T-helper 2 cell treated with Interferon-gamma antibody and Interleukin-4, amounts not matched to agents 100 ng/mL and 5 ng/mL, for 36 hours (primary cell): ENCODE data around the gene SMOC2. TPM values are rescaled to one million over a fixed set of nuclear protein-coding genes. Genes with fewer than 3 reads are reported as not detected.

ENCODE experiments used
- intact Hi-C: fragments of 100-400 bp; cut with micrococcal nuclease; formaldehyde crosslinking; loops from one replicate; pipeline ENCODE4 v1.15.1; 2023
- total RNA-seq: library from RNA; stranded (reverse); gene quantifications from 2 replicates; pipeline ENCODE4 v1.2.3, GENCODE V29; 2022

The SMOC2 gene, protein sequence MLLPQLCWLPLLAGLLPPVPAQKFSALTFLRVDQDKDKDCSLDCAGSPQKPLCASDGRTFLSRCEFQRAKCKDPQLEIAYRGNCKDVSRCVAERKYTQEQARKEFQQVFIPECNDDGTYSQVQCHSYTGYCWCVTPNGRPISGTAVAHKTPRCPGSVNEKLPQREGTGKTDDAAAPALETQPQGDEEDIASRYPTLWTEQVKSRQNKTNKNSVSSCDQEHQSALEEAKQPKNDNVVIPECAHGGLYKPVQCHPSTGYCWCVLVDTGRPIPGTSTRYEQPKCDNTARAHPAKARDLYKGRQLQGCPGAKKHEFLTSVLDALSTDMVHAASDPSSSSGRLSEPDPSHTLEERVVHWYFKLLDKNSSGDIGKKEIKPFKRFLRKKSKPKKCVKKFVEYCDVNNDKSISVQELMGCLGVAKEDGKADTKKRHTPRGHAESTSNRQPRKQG
- not detected in 2 replicates for total RNA-seq

DNA sequence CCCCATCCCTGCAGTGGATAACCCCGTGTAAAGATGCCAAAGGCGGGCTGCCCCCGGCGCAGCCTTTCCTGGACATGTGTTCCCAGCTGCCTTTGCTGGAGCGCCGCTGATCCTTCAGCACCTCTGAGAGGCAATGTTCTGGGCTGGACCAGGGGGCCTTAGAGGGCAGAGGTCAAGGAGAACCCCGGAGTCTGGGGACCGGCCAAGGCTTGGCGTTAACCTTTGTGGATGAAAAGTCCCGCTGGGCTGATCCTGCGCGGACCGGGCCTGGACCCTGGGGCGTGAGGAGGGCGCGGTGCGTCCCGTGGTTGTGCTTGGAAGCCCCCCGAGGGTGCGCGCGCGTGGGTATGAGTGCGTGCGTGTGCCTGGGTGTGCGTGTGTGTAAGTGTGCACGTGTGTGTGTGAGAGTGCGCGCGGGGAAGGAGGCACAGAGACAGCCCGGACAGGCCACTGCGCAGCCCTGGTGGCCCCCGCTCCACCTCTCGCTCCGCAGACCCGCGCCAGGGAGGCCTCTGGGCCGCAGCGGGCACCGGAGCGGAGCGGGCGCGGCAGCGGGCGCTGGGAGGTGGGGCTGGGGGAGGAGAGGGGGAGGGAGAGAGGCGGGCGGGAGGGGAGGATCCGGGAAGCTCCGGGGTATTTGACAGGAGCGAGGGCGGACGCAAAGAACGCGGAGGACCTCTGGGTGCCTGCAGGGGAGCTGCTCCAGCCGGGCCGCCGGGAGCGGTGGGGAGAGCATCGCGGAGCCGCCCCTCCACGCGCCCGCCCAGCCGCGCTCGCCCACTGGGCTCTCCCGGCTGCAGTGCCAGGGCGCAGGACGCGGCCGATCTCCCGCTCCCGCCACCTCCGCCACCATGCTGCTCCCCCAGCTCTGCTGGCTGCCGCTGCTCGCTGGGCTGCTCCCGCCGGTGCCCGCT is at the start of gene SMOC2:
Gene SMOC2 (plus strand): TSS at position 665 of the 914 bp plus-strand sequence. CDS start 187 bp downstream, at position 852.
- intact Hi-C loops = no loop called here

DNA sequence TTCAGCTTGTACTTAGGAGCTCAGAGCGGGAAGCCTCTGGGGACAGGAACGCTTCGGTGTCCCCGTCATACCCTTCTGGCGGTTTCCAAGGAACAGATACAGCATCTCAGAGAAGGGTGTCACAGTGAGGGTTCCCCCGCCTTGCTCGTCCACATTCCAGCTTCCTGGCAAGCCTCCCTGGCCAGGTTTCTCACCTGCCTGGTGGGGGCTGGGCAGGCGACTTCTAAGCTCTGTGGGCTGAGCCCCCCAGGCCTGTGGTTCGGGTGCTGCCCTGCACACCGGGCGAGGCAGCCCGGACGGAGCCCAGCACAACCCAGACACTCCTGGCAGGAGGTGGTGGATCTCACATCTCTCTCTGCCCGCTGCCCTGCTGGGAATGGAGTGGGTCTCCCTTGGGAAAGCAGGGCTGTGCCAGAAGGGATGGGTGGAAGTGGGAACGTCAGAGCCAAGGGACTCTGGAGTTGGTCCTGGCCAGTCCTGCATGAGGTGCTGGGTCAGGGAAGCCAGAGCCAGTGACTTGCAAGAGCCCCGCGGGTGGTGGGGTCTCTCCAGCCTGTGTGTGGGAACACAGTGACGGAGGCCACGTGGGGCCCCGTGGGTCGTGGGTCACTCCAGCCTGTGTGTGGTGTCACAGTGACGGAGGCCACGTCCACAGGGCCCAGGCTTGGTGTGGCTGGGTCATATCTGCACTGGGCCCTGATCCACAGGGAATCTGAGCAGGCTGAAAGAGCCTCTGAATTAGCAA is 47.7 kb upstream of the SMOC2 start:
- intact Hi-C loops = no loop called here

DNA sequence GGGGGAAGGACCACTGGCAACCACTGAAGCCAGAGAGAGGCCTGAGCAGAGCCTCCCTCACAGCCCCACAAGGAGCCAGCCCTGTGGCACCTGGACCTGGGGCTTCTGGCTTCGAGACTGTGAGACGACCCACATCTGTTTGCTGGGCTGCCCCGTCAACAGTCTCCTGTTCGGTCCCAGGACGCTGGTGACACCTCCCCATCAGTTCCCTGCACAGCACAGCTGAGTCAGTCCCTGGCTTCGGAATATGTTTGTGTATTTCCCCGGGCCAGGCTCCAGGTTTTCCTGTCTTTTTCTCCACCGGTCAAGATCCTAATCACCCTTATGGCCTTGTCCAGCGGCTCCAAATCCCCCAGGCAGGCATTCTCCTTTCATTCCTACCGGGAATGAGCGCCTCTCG is 46.4 kb upstream of the SMOC2 start:
- intact Hi-C loops = no loop called here

DNA sequence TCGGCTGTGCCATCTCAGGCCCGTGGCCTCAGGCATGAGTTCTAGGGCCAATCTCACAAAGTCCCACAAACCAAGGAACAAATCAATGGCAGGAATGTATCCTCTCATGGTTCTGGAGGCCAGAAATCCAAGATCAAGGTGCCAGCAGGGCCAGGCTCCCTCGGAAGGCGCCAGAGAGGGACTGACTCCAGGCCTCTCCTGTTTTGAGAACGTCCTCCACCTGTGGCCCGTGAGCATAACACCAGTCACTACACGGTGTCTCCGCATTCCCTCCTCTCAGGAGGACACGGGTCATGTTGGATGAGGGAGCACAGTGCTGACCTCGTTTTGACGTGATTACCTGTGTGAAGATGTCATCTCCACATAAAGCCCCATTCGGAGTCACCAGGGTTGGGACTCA is 45.0 kb upstream of the SMOC2 start:
- intact Hi-C loops = no loop called here

DNA sequence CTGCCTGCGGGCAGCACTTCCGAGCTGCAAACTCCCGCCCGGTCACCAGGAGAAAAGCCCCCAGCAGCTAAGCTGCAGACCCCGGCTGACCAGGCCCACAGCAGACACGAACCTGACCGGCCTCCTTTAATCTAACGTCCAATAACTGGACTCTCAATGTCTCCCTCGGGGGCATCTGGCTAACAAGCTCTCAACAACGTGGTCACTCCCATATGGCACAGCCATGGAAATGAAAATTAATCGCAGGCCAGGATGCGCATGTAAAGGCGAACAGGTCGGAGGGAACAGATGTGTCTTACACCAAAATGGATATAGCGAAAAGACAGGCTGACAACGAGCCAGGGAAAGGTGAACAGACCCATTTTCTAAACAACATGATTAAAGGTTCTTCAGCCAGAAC is 44.4 kb upstream of the SMOC2 start:
- intact Hi-C loops = no loop called here

DNA sequence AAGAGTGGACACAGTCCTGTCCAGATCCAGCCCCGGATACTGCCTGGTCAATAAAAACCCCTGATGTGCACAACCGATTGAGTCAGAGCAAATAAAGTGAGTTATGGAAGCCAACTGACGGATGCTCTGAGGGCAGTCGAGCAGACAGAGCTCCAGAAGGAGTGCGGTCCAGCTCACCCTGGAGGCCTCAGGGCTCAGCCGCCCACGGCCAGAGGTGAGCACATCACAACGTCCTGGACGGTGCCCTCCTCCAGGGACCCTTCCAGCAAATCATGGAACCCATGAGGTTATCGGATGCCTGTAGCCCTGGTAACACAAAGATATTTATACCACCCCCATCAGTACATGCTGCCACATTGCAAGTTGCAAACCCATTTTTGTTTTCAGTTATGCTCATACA is 44.0 kb upstream of the SMOC2 start:
- intact Hi-C loops = no loop called here

DNA sequence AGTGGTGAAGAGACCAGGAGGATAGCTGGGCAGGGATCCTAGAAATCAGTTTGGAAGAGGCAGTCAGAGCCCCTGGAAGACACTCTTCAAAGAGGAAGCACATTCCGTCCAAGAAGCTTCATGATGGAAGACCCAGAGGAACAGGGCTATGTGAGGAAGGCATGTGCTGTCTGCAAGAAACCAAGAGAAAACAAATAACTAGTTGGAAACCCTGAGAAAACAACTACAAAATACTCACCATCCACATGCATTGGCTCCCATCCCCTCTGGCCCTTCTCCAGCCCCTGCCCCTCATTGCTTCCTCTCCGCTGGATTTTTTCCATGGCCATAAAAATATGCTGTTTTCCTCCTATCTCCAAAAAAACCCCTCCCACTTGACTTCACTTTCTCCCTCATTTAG is 40.9 kb upstream of the SMOC2 start:
- intact Hi-C loops = no loop called here

DNA sequence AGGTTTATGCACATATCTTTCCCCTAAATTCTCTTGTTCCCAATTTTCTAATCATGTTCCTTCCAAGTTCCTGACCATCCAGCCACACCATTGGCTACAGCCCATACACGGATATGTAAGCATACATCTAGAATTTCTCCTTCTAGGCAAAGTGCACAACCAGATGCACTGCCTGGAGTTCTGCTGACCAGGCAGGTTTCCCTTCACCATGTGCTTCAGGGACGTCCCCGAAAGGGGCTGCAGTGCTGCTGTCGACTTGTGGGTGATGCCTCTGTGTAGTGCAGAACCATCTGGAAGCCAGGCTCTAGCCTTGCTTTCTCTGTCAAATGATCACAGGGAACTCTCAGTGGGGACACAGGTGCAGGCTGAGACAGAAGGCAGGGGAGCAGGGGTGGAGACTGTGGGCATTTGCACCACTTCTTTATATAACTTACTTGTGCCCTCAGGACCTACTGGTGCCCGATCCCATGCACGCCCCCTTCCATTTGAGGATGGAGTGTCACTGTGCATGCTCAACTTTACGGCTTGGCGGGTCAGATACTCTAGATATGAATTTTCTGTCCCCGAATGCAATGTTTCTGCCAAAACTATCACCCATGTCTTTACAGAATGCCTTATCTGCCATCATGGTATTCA is 37.5 kb upstream of the SMOC2 start:
- intact Hi-C loops = no loop called here

DNA sequence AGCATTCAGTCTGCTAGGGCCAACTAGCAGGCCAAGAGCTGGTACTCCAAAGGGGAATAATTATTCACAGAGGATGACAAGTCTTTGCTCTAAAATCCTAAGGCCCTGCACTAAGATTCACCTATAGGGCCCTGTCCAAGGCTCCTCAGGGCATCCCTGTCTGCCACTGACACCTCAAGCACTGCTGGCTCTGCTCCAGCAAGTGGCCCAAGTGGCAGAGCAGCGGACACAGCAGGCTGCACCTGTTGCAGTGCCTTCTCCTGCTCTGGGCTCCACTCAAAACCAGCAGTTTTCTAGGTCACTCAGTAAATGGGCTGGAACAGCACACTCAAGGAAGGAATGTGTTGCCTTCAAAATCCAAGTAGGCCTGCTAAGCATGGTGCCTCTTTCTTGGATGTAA is 36.4 kb upstream of the SMOC2 start:
- intact Hi-C loops = no loop called here

DNA sequence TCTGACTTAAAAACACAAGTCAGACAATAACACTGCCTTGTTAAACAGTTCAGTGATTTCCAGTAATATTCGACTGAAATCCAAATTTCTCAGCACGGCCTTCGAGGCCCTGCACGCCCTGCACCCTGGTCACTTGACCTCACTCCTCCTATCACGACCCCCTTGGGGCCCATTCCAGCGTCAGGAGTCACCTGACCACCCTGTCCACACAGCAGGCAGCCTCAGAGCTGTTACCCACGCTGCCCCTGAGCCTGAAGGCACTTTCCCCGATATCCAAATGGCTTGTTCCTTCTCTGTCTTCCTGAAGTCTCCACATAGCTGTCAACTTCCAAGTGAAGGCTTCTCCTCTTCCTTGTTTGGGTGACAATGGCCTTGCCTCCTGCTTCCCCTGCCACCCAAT is 33.1 kb upstream of the SMOC2 start:
- intact Hi-C loops = no loop called here

DNA sequence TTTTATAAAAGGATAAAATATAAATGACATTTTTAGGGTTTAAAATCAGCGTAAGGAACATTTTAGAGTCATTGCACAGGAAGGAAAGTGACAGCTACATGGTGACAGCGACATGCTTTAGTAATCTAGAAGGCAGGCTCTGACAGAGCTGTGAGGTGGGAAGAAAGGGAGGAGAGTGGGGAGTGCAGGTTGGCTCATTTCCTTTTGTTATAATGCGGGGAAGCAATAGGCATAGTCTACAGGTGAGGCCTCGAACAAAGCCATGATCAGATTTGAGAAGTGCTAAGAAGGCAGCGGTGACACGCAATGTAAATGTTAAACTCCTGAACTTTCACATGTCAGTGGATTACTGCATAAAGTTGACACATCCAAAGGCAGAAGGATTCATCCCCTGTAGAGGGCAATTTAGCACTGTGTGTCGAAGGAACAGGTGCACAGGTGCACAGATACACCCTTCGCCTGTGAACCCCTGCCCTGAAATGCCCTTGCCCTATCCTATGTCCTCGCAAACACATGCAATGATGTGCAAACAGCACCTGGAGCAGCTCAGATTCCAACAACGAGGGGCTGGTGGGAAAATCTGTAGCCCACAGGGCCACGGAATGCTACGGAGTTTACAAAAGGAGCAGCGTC is 32.4 kb upstream of the SMOC2 start:
- intact Hi-C loops = no loop called here

DNA sequence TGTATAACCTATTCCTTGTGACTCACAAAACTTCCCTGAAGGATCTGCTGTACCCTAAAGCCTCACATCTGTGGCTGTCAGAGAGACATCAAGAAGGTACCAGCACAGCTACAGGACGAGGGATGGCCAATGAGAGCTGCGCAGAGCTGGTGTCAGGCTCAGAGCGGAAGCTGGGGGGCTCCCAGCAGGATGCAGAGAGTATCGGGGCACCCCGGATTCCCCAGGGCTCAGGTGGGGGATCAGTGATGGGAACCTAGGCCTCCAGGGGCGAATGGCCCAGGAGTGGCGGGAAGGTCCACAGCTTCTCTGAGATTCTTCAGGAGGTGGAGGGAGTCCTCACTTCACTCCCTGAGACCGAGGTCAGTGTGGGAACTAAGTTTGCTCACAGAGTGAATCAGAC is 30.9 kb upstream of the SMOC2 start:
- intact Hi-C loops = no loop called here

DNA sequence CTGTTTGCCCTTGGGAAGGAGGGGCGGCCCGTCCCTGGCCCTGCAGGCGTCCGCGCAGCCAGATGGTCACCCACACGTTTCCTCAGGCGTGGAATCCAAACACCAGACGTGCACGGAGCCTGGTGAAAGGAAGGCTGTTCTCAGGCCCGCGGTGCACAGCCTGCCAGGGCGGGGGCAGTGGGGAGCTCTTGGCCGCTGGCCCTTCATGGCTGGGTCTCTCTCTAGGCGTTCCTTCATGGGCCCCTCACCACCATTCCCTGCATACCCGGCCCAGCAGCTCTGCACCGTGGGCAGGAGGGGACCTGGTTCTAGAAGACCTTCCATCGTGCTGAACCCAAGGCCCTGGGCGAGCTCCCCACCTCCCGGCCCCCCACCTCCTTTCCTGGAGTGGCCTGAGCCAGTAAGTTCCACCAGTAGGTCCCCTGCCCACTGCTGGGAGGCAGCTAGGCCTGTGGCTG is 30.4 kb upstream of the SMOC2 start:
- intact Hi-C loops = no loop called here

DNA sequence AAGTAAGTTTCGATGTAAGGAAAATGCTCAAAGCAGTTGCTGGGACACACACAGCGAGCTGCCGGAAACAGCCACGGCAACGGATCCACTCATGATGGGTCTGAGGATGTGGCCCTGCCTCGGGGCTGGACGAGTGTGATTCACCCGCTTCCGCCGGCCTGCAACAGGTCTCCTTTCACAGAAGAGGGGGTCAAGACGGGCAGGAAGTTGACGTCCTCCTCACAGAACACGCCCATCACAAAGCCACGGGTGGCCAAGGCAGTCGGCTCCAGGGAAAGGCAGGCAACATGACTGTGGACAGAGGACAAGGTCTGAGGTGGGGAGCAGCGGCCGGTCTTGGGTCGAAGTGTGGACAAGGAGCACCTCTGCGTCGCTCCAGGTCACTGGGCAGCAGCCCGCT is 29.9 kb upstream of the SMOC2 start:
- intact Hi-C loops = no loop called here

DNA sequence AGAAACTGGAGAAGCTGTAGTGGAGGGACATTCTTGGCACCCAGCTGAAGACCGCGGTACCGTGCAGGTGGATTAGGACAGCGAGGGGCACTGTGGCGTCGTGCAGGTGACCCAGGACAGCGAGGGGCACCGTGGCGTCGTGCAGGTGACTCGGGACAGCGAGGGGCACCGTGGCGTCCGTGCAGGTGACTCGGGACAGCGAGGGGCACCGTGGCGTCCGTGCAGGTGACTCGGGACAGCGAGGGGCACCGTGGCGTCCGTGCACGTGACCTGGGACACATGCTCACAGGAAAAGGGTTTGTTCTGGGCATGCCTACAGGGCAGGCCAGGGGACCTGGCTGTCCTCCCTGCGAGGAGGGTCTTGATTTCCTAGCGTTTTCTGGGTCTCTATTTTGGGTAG is 29.2 kb upstream of the SMOC2 start:
- intact Hi-C loops = no loop called here

DNA sequence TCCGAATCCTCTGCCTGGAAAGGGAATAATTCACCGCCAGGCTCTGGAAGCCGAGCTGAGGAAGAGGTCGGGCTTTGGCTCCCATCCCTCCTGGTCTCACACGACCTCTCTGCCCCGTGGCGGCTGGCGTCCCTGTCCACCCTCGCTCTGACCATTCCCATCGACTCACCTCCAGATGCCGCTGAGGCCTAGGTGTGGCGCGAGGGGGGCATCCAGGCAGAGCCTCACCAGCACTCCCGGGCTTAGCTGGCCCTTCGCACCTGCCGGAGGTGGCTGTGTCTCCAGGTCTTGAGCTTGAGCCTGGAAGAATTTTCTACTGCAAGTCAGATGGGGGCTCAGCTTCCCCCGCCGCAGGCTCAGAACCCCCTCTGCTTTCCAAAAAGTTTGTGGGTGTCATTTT is 28.5 kb upstream of the SMOC2 start:
- intact Hi-C loops = no loop called here

DNA sequence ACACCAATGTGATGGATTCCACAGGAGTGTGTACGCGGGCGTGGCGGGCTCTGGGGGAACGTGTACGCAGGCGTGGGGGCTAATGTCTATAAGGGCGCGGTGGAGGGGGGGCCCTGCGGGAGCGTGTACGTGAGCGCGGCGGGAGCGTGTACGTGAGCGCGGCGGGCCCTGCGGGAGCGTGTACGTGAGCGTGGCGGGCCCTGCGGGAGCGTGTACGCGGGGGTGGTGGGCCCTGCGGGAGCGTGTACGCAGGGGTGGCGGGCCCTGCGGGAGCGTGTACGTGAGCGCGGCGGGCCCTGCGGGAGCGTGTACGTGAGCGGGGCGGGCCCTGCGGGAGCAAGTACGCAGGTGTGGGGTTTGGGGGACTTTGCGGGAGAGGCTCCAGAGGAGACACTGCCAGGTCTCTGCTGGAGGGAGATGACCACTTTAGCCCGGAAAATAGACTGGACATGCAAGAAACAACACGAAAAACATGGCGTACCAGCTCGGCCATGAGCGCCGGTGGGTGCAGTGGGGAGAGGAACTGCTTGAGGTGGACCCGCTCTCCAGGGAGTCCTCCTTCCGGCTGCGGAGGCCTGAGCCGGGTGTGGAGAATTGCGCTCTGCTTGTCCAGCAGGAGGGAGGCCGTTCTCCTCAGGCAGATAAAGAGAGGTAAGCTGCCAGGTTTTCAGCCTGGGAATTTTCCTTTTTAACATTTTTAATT is 27.8 kb upstream of the SMOC2 start:
- intact Hi-C loops = no loop called here

DNA sequence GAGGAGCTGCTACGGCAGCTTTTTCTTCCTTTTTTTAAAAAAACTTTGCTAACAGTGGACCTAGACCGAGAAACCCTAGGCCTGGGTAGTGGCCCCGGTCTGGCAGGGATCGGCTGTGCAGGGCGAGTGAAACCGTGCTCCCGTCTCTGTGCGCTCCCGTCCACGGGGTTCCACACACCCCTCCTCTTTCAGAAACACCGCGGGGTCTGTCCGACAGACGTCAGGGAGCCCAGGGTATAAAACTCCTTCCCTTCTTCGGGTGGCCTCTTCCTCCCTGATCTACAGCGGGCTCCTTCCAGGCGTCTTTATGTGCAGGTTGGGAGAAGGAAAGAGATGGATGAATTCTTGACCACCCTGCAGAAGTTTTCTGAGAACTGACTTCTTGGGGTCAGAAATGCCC is 27.1 kb upstream of the SMOC2 start:
- intact Hi-C loops = no loop called here

DNA sequence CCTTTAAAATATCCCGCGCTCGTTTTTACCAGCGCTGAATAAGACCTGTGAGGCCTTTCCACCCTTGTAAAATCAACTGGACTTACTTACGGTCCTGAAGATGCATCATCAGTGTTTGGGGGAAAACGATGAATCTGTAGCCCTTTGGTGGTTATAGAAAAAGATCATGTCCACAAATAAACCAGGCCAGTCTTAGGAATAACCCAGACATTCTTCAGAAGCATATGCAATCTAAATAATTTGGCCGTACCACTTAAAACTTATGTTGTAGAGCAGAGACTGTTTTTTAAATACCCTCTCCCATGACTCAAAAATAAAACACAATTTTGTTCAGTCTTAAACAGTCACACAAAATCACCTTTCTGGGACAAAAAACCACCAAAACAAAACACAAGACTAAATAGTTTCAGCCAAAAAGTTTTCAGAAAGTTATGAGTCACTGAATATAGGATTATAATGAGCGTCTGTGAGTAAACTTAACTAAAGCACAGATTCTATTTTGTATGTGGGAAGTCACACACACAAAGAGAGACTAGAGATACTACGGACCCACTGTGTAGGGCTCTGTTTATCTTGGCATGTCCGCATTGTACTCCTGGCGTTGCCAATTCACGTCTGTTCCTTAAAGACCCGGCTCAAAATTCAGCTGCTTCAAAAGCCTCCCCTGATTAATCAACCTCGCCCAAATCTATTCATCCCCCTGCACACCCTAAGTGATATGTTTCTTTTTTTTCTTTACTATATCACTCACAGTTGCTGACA is 26.5 kb upstream of the SMOC2 start:
- intact Hi-C loops = no loop called here
